Measurements from ENCODE around the gene KRT33B. TPM values are rescaled to one million over a fixed set of nuclear protein-coding genes. Genes with fewer than 3 reads are reported as not detected.
"Not testable (repeated sequence)": the region's sequence is repeated elsewhere in the genome, so short reads cannot be mapped to it uniquely, and the experiment has no call there.

Gene KRT33B
- total RNA-seq, 2 experiments from 2014 or later: not detected

DNA sequence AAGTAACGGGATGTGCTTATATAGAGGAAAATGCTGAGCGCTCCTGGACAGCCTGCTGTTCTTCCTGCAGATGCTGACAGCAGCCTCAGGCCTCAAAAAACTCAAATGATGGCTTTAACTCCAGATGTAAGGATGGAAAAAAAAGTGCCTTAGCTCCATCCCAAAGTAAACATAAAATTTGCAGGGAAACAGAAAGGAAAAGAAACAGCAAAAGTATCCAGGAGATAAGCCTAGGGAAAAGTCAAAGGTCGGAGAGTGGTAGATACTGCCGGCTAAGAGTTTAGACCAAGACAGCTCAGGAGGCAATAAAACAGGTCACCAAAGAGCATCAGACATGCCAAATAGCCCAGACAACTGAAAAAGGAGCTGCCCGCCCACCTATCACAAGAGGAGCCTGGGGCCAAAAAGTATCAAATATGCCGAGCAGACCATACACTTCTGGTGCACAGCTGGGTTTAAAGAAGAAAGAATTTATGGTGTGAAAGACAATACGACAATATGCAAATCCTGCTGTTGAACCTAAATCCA is 20.9 kb upstream of the KRT33B start:
- peaks cover 5% of the 10 kb centered on the region for H3K27me3 Mint-ChIP-seq
- no peak for DNase-seq
- CTCF ChIA-PET: interaction anchor here (0.6 to 1.6 kb wide), 5 partner anchors 9 to 213 kb away, joined by 3 to 4 read pairs (median 4); partner anchors contain the start of gene KRT34
- peaks cover 20% of the 10 kb centered on the region for H3K9me3 Mint-ChIP-seq
- no peak overlapping the region for H3K27ac Mint-ChIP-seq
- POLR2A ChIA-PET: no interaction called here
- H3K36me3 Mint-ChIP-seq (ENCODE audit: low read depth): peaks cover 3% of the 10 kb centered on the region
- no peak overlapping the region for H3K4me3 Mint-ChIP-seq
- no peaks in the 10 kb centered on the region for H3K4me1 Mint-ChIP-seq

DNA sequence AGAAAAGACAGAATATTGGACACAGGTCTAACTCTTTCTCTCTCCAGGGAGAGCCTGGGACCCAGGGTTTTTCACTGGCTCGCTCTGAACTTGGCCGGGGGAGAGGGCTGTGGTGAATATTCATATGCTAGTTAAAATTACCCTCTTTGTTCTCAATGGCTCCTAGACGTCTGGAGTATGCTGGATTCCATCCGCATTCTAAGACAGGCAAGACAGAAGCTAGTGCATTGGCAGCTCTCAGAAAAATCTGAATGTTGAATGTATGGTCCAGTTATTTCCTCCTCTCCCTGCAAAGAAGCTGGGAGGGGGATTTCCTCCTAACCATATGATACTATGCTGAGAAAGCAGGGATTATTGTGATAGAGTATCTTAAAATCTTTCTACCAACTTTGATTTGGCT is 18.1 kb upstream of the KRT33B start:
- no peak overlapping the region for H3K27ac Mint-ChIP-seq
- H3K36me3 Mint-ChIP-seq (ENCODE audit: low read depth): peaks cover 3% of the 10 kb centered on the region
- peaks cover 20% of the 10 kb centered on the region for H3K9me3 Mint-ChIP-seq
- H3K4me1 Mint-ChIP-seq: no peaks in the 10 kb centered on the region
- ChIA-PET POLR2A (no interaction called here), CTCF (no interaction called here)
- no peak overlapping the region for H3K4me3 Mint-ChIP-seq
- peaks cover 9% of the 10 kb centered on the region for H3K27me3 Mint-ChIP-seq
- no peak for DNase-seq

DNA sequence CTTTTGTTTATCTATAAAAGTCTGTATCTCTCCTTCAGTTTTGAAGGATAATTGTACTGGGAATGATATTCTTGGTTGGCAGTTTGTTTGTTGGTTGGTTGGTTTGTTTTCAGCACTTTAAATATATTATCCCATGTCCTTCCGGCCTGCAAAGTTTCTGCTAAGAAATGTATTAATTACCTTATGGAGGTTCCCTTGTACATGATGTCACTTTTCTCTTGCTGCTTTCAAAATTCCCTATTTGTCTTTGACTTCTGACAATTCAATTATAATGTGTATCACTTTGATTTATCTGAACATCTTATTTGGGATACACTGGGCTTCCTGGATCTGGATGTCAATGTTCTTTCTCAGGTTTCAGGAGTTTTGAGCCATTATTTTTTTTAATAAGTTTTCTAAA is 16.6 kb upstream of the KRT33B start:
- POLR2A ChIA-PET: no interaction called here

DNA sequence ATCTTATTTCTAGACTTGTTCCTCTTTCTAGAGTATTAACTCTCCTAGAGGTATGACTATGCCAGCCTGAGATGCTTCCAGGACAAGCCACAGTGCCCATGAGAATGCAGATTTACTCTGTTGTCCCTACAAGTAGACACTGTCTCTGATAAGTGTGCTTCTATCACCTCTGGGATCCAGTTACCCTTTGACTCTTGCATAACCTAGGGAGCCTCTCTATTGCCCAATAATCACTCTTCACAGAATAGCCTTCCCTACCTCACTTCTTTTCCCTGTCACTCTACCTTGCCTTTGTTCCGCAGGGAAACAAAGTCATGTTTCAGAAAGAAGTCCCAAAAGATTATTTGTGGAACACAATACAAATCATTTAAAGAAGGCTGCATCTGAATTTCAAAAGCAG is 14.1 kb upstream of the KRT33B start:
- ChIA-PET POLR2A (no interaction called here), CTCF (no interaction called here)
- Mint-ChIP-seq H3K9me3 (peaks cover 19% of the 10 kb centered on the region), H3K27ac (no peak overlapping the region), H3K4me1 (no peaks in the 10 kb centered on the region), H3K27me3 (peaks cover 6% of the 10 kb centered on the region), H3K4me3 (no peak overlapping the region), H3K36me3 (ENCODE audit: low read depth) (peaks cover 3% of the 10 kb centered on the region)
- DNase-seq: no peak

More for the DNA sequence above, 16.6 kb upstream of the KRT33B start:
- peaks cover 20% of the 10 kb centered on the region for H3K9me3 Mint-ChIP-seq
- H3K36me3 Mint-ChIP-seq (ENCODE audit: low read depth): peaks cover 3% of the 10 kb centered on the region
- no peak for DNase-seq
- peaks cover 6% of the 10 kb centered on the region for H3K27me3 Mint-ChIP-seq
- CTCF ChIA-PET: no interaction called here
- H3K4me3 Mint-ChIP-seq: no peak overlapping the region
- no peak overlapping the region for H3K27ac Mint-ChIP-seq
- no peaks in the 10 kb centered on the region for H3K4me1 Mint-ChIP-seq

DNA sequence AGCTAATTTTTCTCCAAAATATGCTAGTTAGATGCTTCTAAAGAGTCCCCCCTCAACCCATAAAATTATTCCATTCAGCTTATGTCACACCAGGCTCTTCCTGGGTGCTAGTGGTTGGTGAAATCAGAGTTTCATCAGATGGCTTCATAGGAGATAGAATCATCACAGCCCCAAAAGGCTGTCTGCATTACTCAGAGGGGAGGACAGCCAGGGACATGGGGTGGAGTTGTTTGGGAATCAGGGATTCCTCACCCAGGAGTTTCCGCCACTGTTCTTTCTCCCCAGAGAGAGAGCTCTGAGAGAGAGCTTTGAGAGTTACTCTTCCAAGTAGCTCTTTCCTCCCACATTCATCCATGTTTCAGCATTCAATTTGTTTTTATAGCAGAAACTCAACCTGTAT is 12.8 kb upstream of the KRT33B start:
- Mint-ChIP-seq H3K4me1 (peaks cover 7% of the 10 kb centered on the region), H3K4me3 (no peak overlapping the region), H3K27me3 (peaks cover 6% of the 10 kb centered on the region), H3K36me3 (ENCODE audit: low read depth) (peaks cover 3% of the 10 kb centered on the region), H3K9me3 (peaks cover 13% of the 10 kb centered on the region), H3K27ac (no peak overlapping the region)
- no peak for DNase-seq
- ChIA-PET CTCF (interaction anchor here (1.3 to 1.4 kb wide), 2 partner anchors 9 to 28 kb away, joined by 4 read pairs; no protein-coding TSS in a partner anchor), POLR2A (no interaction called here)

DNA sequence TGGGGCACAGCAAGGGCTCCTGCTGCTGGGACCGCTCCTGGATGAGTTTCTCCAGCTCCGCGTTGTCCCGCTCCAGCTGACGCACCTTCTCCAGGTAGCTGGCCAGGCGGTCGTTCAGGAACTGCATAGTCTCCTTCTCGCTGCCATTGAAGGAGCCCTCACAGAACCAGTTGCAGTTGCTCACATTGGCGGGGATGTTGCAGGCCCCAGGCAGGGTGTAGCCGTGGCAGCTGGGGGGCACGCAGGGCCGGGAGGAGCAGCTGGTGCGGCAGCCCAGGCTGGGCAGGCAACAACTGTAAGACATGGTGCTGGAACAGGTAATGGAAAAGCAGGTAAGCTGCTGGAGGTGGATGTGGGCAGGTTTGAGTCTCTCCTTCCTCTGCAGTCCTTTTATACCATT is 12.3 kb upstream of the KRT33B start, which contains the start of gene KRT34:
Gene KRT34 (minus strand): TSS at position 364 of the 400 bp plus-strand sequence. CDS start 60 bp downstream, at position 304.
- POLR2A ChIA-PET, DNase-seq: not testable (repeated sequence)
- CTCF ChIA-PET: interaction anchor here (1.3 to 1.4 kb wide), 3 partner anchors 9 to 27 kb away, joined by 4 read pairs; no protein-coding TSS in a partner anchor

DNA sequence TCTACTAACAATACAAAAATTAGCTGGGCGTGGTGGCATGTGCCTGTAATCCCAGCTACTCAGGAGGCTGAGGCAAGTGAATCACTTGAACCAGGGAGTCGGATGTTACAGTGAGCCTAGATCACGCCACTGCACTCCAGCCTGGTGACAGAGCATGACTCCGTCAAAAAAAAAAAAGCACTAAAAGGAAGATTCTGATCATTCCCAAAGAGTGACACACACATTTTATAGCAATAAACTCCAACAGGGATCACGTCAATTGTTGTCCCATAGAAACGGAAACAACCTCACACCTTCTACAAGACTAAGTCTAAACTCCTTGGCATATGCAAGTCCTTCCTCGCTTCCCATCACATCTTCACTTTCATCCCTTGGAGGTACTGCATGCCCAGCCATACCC is 10.5 kb upstream of the KRT33B start:
- H3K36me3 Mint-ChIP-seq (ENCODE audit: low read depth); POLR2A ChIA-PET; DNase-seq; H3K4me1 Mint-ChIP-seq; H3K27ac Mint-ChIP-seq; CTCF ChIA-PET; H3K9me3 Mint-ChIP-seq; H3K4me3 Mint-ChIP-seq; H3K27me3 Mint-ChIP-seq: not testable (repeated sequence)

More for the DNA sequence above, 12.3 kb upstream of the KRT33B start, which contains the start of gene KRT34:
- not testable (repeated sequence) for H3K4me1 Mint-ChIP-seq; H3K27me3 Mint-ChIP-seq; H3K36me3 Mint-ChIP-seq (ENCODE audit: low read depth); H3K9me3 Mint-ChIP-seq; H3K4me3 Mint-ChIP-seq; H3K27ac Mint-ChIP-seq

DNA sequence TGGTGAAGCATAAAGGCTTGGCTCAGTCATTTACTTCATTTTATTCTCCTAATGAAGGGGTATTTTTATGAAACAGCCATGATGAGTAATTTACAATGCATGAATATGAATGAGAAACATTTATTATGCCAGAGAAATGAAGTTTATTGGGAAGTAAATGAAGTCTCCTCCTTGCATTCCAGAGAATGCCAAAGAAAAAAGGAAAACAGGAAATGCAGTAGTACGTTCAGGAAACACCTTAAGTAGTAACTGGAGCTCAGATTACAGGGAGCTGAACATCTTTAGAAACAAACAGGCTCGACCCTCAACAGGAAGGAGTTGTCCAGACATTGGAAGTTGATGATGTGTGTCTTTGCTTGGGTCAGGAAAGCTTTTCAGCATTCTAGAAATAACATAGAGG is 7.9 kb upstream of the KRT33B start:
- ChIA-PET CTCF (no interaction called here), POLR2A (no interaction called here)
- Mint-ChIP-seq H3K36me3 (ENCODE audit: low read depth) (no peaks in the 10 kb centered on the region), H3K4me3 (no peak overlapping the region), H3K9me3 (peaks cover 10% of the 10 kb centered on the region), H3K27me3 (peaks cover 4% of the 10 kb centered on the region), H3K4me1 (peaks cover 7% of the 10 kb centered on the region), H3K27ac (no peak overlapping the region)
- no peak for DNase-seq

DNA sequence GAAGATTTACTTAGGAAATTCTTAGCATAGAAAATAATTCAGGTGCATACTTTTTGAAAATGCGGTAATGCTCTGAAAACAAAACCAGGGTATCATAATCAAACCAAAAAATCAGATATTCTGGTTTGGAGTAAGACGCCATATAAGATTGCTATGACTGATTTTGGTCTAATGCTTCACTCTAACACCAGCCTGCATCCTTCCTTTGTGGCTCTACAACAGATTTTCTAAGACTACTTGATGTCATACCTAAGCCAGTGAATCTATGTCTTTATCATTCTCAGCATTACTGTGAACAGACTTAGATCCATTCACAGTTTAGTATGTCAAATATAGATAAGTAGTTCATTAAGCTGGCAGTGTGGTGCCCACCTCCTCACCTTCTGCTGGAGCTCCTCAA is 590 bp downstream of the KRT33B start:
- no peak overlapping the region for H3K4me3 Mint-ChIP-seq
- peaks cover 1% of the 10 kb centered on the region for H3K9me3 Mint-ChIP-seq
- CTCF ChIA-PET: interaction anchor here (2.0 kb wide), 1 partner anchor 180 kb away, joined by 6 read pairs; no protein-coding TSS in a partner anchor
- H3K27ac Mint-ChIP-seq: no peak overlapping the region
- peaks cover 1% of the 10 kb centered on the region for H3K27me3 Mint-ChIP-seq
- DNase-seq: no peak
- H3K4me1 Mint-ChIP-seq: peaks cover 4% of the 10 kb centered on the region
- POLR2A ChIA-PET: no interaction called here
- H3K36me3 Mint-ChIP-seq (ENCODE audit: low read depth): no peaks in the 10 kb centered on the region

DNA sequence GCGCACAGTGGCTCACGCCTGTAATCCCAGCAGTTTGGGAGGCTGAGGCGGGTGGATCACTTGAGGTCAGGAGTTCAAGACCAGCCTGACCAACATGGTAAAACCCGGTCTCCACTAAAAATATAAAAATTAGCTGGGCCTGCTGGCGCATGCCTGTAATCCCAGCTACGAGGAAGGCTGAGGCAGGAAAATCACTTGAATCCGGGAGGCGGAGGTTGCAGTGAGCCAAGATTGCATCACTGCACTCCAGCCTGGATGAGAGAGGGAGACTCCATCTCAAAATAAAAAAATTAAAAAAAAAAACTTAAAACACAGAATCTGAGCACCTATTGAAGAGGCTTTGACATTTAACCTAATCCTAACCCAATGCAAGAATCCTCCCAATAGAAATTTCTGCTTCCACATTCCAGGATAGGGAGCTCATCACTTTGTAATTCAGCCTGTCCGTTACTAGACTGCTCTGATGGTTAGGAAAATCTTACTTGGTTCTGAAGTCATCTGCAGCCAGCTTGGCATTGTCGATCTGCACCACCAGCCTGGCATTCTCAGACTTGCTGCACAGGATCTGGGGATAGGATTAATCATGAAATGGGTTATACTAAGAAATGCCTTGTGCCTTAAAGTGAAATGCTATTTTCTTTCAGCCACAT is 2.1 kb downstream of the KRT33B start:
- Mint-ChIP-seq H3K4me3 (no peak overlapping the region), H3K27me3 (no peaks in the 10 kb centered on the region), H3K27ac (no peak overlapping the region), H3K4me1 (peaks cover 4% of the 10 kb centered on the region), H3K9me3 (no peaks in the 10 kb centered on the region), H3K36me3 (ENCODE audit: low read depth) (no peaks in the 10 kb centered on the region)
- DNase-seq: no peak
- POLR2A ChIA-PET: no interaction called here
- CTCF ChIA-PET: no interaction called here

DNA sequence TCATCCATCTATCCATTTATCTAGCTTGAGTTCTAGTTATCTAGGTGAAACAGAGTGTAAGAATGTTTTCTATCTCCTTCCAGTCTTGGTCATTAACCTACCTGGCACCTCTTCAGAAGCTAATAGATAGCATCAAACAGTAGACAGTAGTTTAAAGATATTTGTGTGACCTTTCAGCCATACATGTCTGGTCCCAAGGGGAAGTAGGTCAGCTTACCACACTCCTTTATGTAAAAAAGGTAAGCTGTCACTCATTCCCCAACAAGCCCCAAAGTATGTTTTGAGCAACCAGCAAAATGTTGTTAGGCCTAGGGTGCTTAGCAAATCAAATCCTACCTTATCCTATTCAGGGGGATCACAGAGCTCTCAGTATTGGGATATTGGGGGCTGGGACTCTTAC is 3.5 kb downstream of the KRT33B start:
- H3K27me3 Mint-ChIP-seq: no peaks in the 10 kb centered on the region
- H3K27ac Mint-ChIP-seq: no peak overlapping the region
- peaks cover 4% of the 10 kb centered on the region for H3K4me1 Mint-ChIP-seq
- ChIA-PET CTCF (interaction anchor here (0.5 kb wide), 1 partner anchor 193 kb away, joined by 3 read pairs; no protein-coding TSS in a partner anchor), POLR2A (no interaction called here)
- no peak overlapping the region for H3K4me3 Mint-ChIP-seq
- no peaks in the 10 kb centered on the region for H3K36me3 Mint-ChIP-seq (ENCODE audit: low read depth)
- H3K9me3 Mint-ChIP-seq: no peaks in the 10 kb centered on the region
- no peak for DNase-seq

DNA sequence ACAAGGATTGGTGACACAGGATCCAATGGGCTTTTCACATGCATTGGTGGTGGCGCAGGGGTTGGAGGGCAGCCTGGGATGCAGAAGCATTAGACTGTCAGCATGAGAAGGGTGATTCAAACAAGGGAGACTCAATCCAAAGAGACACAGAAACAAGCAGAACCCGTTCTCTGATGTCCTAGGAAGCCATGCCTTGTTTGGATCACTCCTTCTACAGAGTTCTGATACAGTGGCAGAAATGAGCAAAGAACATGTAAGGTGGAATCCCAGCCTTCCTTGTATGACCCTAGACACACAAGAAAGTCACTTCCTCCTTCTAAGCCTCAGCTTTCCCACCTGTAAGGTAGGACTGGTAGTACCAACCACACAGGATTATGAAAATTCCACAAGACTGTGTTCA is 5.7 kb downstream of the KRT33B start:
- H3K27me3 Mint-ChIP-seq: no peaks in the 10 kb centered on the region
- POLR2A ChIA-PET: no interaction called here
- no peak overlapping the region for H3K27ac Mint-ChIP-seq
- CTCF ChIA-PET: no interaction called here
- DNase-seq: no peak
- peaks cover 2% of the 10 kb centered on the region for H3K4me1 Mint-ChIP-seq
- no peaks in the 10 kb centered on the region for H3K36me3 Mint-ChIP-seq (ENCODE audit: low read depth)
- H3K9me3 Mint-ChIP-seq: no peaks in the 10 kb centered on the region
- no peak overlapping the region for H3K4me3 Mint-ChIP-seq

DNA sequence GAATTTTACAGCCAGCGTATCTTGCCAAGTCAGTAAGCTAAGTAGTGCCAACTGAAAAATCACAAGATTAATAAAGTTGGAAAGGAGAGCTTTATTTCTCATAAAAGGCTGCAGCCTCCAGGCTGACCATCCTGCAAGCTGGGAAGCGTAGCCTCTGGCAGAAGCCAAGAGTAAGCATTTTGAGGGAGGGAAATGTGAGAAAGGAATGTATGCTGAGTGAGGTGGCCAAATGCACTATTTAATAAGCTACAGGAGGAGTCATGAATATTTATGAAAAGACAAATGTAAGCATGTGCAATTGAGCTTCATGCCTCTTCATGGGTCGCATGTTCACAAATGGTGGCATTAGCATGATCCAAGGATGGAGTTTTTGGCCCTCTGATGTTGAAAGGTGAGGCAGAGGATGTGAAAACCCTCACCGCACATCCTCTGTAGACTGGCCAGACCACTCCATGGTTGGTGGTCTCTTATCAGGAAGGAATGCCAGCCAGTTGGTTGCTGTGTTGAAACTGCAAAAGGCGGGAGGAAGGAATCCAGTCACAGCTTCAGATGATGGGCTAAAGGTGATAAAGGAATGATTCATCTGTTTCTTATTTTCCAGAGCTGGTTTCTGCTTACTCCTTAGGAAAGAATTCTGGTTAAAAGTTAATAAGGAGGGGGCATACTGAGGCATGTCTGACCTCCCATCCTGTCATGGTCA is 9.2 kb downstream of the KRT33B start:
- Mint-ChIP-seq H3K27me3 (peaks cover 3% of the 10 kb centered on the region), H3K9me3 (no peaks in the 10 kb centered on the region), H3K36me3 (ENCODE audit: low read depth) (no peaks in the 10 kb centered on the region), H3K4me1 (peaks cover 2% of the 10 kb centered on the region), H3K27ac (no peak overlapping the region), H3K4me3 (no peak overlapping the region)
- POLR2A ChIA-PET: no interaction called here
- CTCF ChIA-PET: interaction anchor here (0.6 to 1.5 kb wide), 2 partner anchors 107 to 302 kb away, joined by 3 read pairs; no protein-coding TSS in a partner anchor
- DNase-seq: no peak

Measured in activated CD4-positive, alpha-beta T cell treated with anti-CD3 and anti-CD28 coated beads, Interleukin-2, amount 10 ng/mL, durations not matched to agents 7 days and 5 days (primary cell).